OCI-LY3 (cell line): ENCODE data around the gene AEN.

Experiments
- EZH2phosphoT487 ChIP-seq: fragments of 200-600 bp; shearing (Covaris generic); IDR thresholded peaks from 2 replicates; pipeline ENCODE4 v1.6.1; 2018; ENCODE audit warnings: antibody characterized with exemption, mixed run types, low read depth
- TF ChIP-seq, protein P1 (sequence below): fragments of 200-600, 300-600 bp; sonication (generic); IDR thresholded peaks from 2 replicates; pipeline ENCODE4 v1.5.1; 2014; ENCODE audit warnings: antibody characterized with exemption, low read length, low read depth

DNA sequence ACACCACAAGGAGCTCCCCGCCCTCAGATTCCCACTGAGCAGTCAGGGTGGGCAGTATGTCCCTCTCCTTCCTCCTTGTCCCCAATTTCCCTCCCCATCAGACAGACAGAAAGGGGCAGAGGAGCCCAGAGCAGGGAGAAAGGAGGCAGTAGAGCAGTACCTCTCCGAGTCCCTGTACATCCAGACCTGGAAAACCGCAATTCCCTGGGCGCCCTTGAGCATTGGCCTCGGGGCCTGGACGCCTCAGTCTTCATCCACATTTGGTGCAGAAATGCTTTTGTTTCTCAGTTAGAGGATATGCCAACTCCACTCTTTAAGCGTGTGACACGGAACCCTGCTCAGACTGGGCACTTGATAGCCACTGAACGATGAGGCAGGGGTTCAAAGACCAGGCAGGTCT, 23.6 kb downstream of the AEN start:
- TF ChIP-seq, protein P1, sequence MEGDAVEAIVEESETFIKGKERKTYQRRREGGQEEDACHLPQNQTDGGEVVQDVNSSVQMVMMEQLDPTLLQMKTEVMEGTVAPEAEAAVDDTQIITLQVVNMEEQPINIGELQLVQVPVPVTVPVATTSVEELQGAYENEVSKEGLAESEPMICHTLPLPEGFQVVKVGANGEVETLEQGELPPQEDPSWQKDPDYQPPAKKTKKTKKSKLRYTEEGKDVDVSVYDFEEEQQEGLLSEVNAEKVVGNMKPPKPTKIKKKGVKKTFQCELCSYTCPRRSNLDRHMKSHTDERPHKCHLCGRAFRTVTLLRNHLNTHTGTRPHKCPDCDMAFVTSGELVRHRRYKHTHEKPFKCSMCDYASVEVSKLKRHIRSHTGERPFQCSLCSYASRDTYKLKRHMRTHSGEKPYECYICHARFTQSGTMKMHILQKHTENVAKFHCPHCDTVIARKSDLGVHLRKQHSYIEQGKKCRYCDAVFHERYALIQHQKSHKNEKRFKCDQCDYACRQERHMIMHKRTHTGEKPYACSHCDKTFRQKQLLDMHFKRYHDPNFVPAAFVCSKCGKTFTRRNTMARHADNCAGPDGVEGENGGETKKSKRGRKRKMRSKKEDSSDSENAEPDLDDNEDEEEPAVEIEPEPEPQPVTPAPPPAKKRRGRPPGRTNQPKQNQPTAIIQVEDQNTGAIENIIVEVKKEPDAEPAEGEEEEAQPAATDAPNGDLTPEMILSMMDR = no peak
- no peak for TF ChIP-seq EZH2phosphoT487
